ENCODE measurements around the gene MICAL2.

Gene MICAL2

GRCh38 chr11:12140186-12140793, 29.9 kb downstream of the MICAL2 start (continued):
- TF ChIP-seq ZBTB49 (tag by site-specific recombination; IDR thresholded peaks at IDR 0.05; ENCODE audit: low read depth) = no peak
- TF ChIP-seq ZNF221 (tag by site-specific recombination; IDR thresholded peaks at IDR 0.05; ENCODE audit: borderline replicate concordance) = no peak
- TF ChIP-seq ZNF549 (tag by site-specific recombination; IDR thresholded peaks at IDR 0.05) = no peak
- TF ChIP-seq ZNF398 (tag by site-specific recombination; IDR thresholded peaks at IDR 0.05) = no peak
- TF ChIP-seq ZNF701 (tag by site-specific recombination; IDR thresholded peaks at IDR 0.05) = no peak

- H3K4me1 ChIP-seq (ENCODE audit: control insufficient read depth, insufficient read depth, low read length) = no peaks in the 10 kb centered on the region; the same call in 1 of the 2 replicates
- no peak overlapping the region for H3K4me3 ChIP-seq (ENCODE audit: low read depth, low read length)
- no peaks in the 10 kb centered on the region for H3K36me3 ChIP-seq (ENCODE audit: control insufficient read depth in 2 of 2, insufficient read depth in 1 of 2, low read length in 2 of 2)
- no peaks in the 10 kb centered on the region for H3K9me3 ChIP-seq (ENCODE audit: control insufficient read depth, insufficient read depth, low read depth, low read length)
- POLR2A ChIA-PET = no interaction called here
- no peak overlapping the region for H3K27ac ChIP-seq (ENCODE audit: extremely low read depth, low read depth, low read length)
- CTCF ChIA-PET = no interaction called here
- TF ChIP-seq ZNF341 (tag by site-specific recombination; IDR thresholded peaks at IDR 0.05; ENCODE audit: low read depth) = no peak
- TF ChIP-seq ZSCAN16 (tag by site-specific recombination; IDR thresholded peaks at IDR 0.05) = no peak
- no peak for TF ChIP-seq ZBTB11 (tag by site-specific recombination; conservative IDR thresholded peaks at IDR 0.05; ENCODE audit: low read depth)
- no peak for TF ChIP-seq ZNF626 (tag by site-specific recombination; IDR thresholded peaks at IDR 0.05)
- TF ChIP-seq ZNF670 (tag by site-specific recombination; IDR thresholded peaks at IDR 0.05; ENCODE audit: low read depth) = no peak
- no peak for TF ChIP-seq ZNF704 (tag by site-specific recombination; IDR thresholded peaks at IDR 0.05)
- TF ChIP-seq ZNF747 (tag by site-specific recombination; IDR thresholded peaks at IDR 0.05) = no peak
- no peak for TF ChIP-seq ZNF623 (tag by site-specific recombination; IDR thresholded peaks at IDR 0.05)
- no peak for TF ChIP-seq ELK4 (IDR thresholded peaks at IDR 0.05; ENCODE audit: borderline replicate concordance, low read depth, low read length)
- TF ChIP-seq ZNF529 (tag by site-specific recombination; IDR thresholded peaks at IDR 0.05; ENCODE audit: insufficient replicate concordance) = no peak
- no peak for TF ChIP-seq ZNF23 (tag by site-specific recombination; IDR thresholded peaks at IDR 0.05; ENCODE audit: borderline replicate concordance)
- TF ChIP-seq ZNF221 (tag by site-specific recombination; IDR thresholded peaks at IDR 0.05; ENCODE audit: borderline replicate concordance) = no peak
- no peak for TF ChIP-seq ZIC2 (tag by site-specific recombination; IDR thresholded peaks at IDR 0.05)
- TF ChIP-seq ZNF692 (tag by site-specific recombination; IDR thresholded peaks at IDR 0.05) = no peak
- no peak for TF ChIP-seq GLI2 (tag by site-specific recombination; IDR thresholded peaks at IDR 0.05; ENCODE audit: borderline replicate concordance, low read depth)
- TF ChIP-seq ZNF184 (tag by site-specific recombination; IDR thresholded peaks at IDR 0.05) = no peak
- TF ChIP-seq ZNF510 (tag by site-specific recombination; IDR thresholded peaks at IDR 0.05; ENCODE audit: insufficient replicate concordance) = no peak
- no peak for TF ChIP-seq SP2 (tag by site-specific recombination; IDR thresholded peaks at IDR 0.05)
Measured at GRCh38 chr11:12141283-12141682, 30.9 kb downstream of the MICAL2 start.

Data from HEK293 (cell line).